ENCODE measurements around the gene ORMDL3. TPM values are rescaled to one million over a fixed set of nuclear protein-coding genes. Genes with fewer than 3 reads are reported as not detected.

The ORMDL3 gene
- total and polyA plus RNA-seq, 10 of the 15 experiments (the other 5 are each of a cell fraction or from before 2014, with no cell fraction given), result 8.8 to 98.1 (median 49.9) TPM

DNA sequence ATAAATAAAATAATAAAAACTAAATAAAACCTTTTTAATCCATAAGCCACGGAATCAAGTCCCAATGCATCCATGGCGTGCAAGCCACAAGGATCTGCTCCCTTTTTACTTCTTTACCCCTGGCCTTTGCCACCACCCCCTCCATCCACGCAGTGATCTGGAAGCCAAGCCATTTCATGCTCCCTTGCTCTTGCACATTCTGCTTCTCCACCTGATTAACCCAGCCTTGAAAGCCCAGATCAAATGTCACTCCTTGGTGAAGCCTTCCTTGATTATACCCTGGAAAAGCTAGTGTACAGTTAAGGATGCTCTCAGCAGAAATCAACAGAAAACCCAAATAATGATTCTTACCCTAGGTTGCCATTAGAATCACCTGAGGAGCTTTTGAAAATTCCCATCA is 10.0 kb upstream of the ORMDL3 start:
- in situ Hi-C loops (cut with MboI) (no loop called here), intact Hi-C loops (cut with micrococcal nuclease; ENCODE audit: unreplicated experiment) (no loop called here)
- Histone ChIP-seq H4K20me1 (ENCODE audit: control insufficient read depth, insufficient read depth) (no peaks in the 10 kb centered on the region), H3K4me3 (no peak overlapping the region), H2AFZ (ENCODE audit: control insufficient read depth, low read depth, low read length) (no peak overlapping the region), H3K4me1 (ENCODE audit: control insufficient read depth, insufficient read depth, low read length) (peaks cover 22% of the 10 kb centered on the region), H3K27ac (ENCODE audit: control insufficient read depth, insufficient read depth) (no peak overlapping the region), H3K27me3 (replicated peaks in 1 of 2; ENCODE audit: control insufficient read depth in 2 of 2, insufficient read depth in 2 of 2, low read length in 1 of 2) (no peaks in the 10 kb centered on the region), H3K9ac (ENCODE audit: control insufficient read depth, insufficient read depth, low read length) (no peak overlapping the region), H3K4me2 (ENCODE audit: control insufficient read depth, insufficient read depth) (no peak overlapping the region), H3K79me2 (ENCODE audit: control insufficient read depth, insufficient read depth, low read length) (no peaks in the 10 kb centered on the region), H3K36me3 (ENCODE audit: control insufficient read depth in 2 of 2, insufficient read depth in 2 of 2, low read length in 1 of 2) (no peaks in the 10 kb centered on the region), H3K9me3 (replicated peaks; ENCODE audit: control insufficient read depth, insufficient read depth, low read length) (no peaks in the 10 kb centered on the region)
- ChIA-PET CTCF (interaction anchor here (0.5 to 5.5 kb wide), 11 partner anchors 8 to 316 kb away, joined by 3 to 98 read pairs (median 8); partner anchors contain the start of genes PSMD3 and ZPBP2), POLR2A (interaction anchor here (0.8 to 4.8 kb wide), 10 partner anchors 10 to 182 kb away, joined by 3 to 64 read pairs (median 6); partner anchors contain the start of genes LRRC3C, ORMDL3 and PSMD3), SMC1A (ENCODE audit: uncharacterized antibody, unreplicated experiment) (interaction anchor here (0.7 to 5.5 kb wide), 12 partner anchors 10 to 266 kb away, joined by 3 to 46 read pairs (median 14); partner anchors contain the start of genes GSDMB, IKZF3, LRRC3C and MED24), RAD21 (ENCODE audit: unreplicated experiment) (interaction anchor here (0.6 to 4.6 kb wide), 14 partner anchors 7 to 182 kb away, joined by 3 to 39 read pairs (median 4); partner anchors contain the start of genes GSDMA, LRRC3C, ORMDL3 and PSMD3)
- FAIRE-seq (no peak), DNase-seq (ENCODE audit: low read depth, low spot score) (no peak), ATAC-seq (no peak)
- BruUV-seq (replicated peaks), result no TSS peak
- TF ChIP-seq, protein P1, sequence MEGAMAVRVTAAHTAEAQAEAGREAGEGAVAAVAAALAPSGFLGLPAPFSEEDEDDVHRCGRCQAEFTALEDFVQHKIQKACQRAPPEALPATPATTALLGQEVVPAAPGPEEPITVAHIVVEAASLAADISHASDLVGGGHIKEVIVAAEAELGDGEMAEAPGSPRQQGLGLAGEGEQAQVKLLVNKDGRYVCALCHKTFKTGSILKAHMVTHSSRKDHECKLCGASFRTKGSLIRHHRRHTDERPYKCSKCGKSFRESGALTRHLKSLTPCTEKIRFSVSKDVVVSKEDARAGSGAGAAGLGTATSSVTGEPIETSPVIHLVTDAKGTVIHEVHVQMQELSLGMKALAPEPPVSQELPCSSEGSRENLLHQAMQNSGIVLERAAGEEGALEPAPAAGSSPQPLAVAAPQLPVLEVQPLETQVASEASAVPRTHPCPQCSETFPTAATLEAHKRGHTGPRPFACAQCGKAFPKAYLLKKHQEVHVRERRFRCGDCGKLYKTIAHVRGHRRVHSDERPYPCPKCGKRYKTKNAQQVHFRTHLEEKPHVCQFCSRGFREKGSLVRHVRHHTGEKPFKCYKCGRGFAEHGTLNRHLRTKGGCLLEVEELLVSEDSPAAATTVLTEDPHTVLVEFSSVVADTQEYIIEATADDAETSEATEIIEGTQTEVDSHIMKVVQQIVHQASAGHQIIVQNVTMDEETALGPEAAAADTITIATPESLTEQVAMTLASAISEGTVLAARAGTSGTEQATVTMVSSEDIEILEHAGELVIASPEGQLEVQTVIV (IDR thresholded peaks at IDR 0.05; ENCODE audit: borderline replicate concordance, partially characterized antibody), result no peak
- TF ChIP-seq ZNF622 (IDR thresholded peaks at IDR 0.05), result no peak
- TF ChIP-seq, protein P2, sequence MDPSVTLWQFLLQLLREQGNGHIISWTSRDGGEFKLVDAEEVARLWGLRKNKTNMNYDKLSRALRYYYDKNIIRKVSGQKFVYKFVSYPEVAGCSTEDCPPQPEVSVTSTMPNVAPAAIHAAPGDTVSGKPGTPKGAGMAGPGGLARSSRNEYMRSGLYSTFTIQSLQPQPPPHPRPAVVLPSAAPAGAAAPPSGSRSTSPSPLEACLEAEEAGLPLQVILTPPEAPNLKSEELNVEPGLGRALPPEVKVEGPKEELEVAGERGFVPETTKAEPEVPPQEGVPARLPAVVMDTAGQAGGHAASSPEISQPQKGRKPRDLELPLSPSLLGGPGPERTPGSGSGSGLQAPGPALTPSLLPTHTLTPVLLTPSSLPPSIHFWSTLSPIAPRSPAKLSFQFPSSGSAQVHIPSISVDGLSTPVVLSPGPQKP (IDR thresholded peaks at IDR 0.05; ENCODE audit: low read depth, low read length), result no peak
- no peak for TF ChIP-seq POLR2AphosphoS2 (IDR thresholded peaks at IDR 0.05; ENCODE audit: low read depth, low read length)
- no peak for TF ChIP-seq SMAD5 (IDR thresholded peaks at IDR 0.05; ENCODE audit: low read depth)
- TF ChIP-seq, protein P3, sequence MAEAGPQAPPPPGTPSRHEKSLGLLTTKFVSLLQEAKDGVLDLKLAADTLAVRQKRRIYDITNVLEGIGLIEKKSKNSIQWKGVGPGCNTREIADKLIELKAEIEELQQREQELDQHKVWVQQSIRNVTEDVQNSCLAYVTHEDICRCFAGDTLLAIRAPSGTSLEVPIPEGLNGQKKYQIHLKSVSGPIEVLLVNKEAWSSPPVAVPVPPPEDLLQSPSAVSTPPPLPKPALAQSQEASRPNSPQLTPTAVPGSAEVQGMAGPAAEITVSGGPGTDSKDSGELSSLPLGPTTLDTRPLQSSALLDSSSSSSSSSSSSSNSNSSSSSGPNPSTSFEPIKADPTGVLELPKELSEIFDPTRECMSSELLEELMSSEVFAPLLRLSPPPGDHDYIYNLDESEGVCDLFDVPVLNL (IDR thresholded peaks at IDR 0.05; ENCODE audit: low read depth, low read length), result no peak
- no peak for TF ChIP-seq NFXL1 (IDR thresholded peaks at IDR 0.05; ENCODE audit: borderline replicate concordance)
- TF ChIP-seq, protein P4, sequence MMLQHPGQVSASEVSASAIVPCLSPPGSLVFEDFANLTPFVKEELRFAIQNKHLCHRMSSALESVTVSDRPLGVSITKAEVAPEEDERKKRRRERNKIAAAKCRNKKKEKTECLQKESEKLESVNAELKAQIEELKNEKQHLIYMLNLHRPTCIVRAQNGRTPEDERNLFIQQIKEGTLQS (IDR thresholded peaks at IDR 0.05; ENCODE audit: borderline replicate concordance, extremely low read depth, low read depth, low read length), result no peak
- no peak for TF ChIP-seq TAF1 (IDR thresholded peaks at IDR 0.05; ENCODE audit: borderline replicate concordance, low read depth, low read length)
- no peak for TF ChIP-seq RB1 (IDR thresholded peaks at IDR 0.05; ENCODE audit: borderline replicate concordance)
- TF ChIP-seq NFYA (IDR thresholded peaks at IDR 0.05; ENCODE audit: borderline replicate concordance, low read depth, low read length), result no peak
- no peak for TF ChIP-seq EGR1 (IDR thresholded peaks at IDR 0.05; ENCODE audit: borderline replicate concordance in 1 of 2, low read depth in 2 of 2, low read length in 2 of 2)
- no peak for TF ChIP-seq BRCA1 (IDR thresholded peaks at IDR 0.05; ENCODE audit: low read depth, low read length)
- TF ChIP-seq MTA2 (IDR thresholded peaks at IDR 0.05; ENCODE audit: low read depth), result no peak
- no peak for TF ChIP-seq SREBF2 (IDR thresholded peaks at IDR 0.05; ENCODE audit: low read length)
- TF ChIP-seq POU2F2 (IDR thresholded peaks at IDR 0.05; ENCODE audit: borderline replicate concordance, low read depth, low read length), result no peak
- WGBS (ENCODE audit: insufficient coverage, insufficient replicate concordance, low lambda C conversion rate, missing lambda C conversion rate), result 100% methylated on average over 3 of the region's 3 CpGs

Data from GM12878 (cell line).